GM03348 (cell line): ENCODE data around the gene CD163.
"Not testable (repeated sequence)": the region's sequence is repeated elsewhere in the genome, so short reads cannot be mapped to it uniquely, and the experiment has no call there.

Source experiments
- DNase-seq: peaks from one replicate; pipeline ENCODE4 v3.0.0; 2012; ENCODE audit warnings: low spot score

CD163 gene

DNA sequence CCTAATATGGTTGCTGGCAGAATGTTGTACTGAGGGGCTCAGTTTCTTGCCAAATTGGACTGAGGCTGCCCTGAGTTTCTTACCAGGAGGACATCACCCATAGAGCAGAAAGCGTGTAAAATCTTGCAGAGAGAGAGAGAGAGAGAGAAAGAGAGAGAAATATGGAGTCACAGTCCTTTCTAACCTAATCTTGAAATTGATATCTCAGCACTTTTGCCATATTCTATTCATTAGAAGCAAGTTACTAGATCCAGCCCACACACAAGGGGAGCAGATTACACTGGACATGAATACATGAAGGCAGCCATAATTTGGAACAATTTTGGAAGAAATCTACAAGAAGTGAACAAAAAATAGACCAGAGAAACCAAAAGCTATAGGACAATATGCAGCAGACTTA is 55.5 kb downstream of the CD163 start:
- no peak for DNase-seq

DNA sequence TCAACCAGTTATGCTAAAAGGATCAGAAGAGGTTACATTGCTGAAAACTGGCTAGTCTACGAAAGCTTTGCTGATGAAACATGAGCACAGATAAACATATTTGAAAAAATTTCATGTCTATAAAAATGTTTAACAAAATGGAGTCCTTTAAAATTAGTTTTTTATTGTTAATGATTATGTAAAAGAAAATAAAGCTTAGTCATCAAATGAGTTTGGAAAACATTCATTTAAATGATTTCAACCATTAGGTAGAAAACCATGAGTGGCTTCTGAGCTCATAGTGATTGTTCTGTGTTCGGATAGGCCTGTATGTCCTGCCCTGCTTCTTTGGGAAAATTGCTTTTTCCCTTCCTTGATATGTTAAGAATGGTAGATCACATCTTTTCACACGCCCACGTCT is 59.0 kb downstream of the CD163 start:
- no peak for DNase-seq

- DNase-seq, result no peak
Measured at GRCh38 chr12:7444076-7444475, 59.5 kb downstream of the CD163 start, which contains the start of gene CD163L1. Gene CD163L1, minus strand, starts transcription at chr12:7444153. Its CDS starts 26 bp downstream, at chr12:7444127.

DNA sequence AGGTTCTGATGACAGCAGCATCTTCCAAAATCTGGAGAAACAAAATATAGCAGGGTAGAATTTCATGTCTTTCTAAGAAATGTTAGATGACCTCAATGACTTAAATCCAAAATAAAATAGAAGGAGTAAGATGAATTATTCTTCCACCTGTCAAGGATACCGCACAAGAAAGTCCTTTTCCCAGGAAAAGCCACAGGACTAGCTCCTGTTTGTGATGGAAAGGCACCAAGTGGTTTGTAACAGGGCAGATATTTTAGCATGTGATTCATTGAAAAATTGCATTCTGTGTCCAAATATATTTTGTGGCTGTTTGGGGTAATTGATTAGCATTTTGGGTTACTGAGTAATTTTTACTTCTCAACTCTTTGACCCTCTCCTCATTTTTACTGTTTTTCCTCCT is 62.4 kb downstream of the CD163 start:
- no peak for DNase-seq

DNA sequence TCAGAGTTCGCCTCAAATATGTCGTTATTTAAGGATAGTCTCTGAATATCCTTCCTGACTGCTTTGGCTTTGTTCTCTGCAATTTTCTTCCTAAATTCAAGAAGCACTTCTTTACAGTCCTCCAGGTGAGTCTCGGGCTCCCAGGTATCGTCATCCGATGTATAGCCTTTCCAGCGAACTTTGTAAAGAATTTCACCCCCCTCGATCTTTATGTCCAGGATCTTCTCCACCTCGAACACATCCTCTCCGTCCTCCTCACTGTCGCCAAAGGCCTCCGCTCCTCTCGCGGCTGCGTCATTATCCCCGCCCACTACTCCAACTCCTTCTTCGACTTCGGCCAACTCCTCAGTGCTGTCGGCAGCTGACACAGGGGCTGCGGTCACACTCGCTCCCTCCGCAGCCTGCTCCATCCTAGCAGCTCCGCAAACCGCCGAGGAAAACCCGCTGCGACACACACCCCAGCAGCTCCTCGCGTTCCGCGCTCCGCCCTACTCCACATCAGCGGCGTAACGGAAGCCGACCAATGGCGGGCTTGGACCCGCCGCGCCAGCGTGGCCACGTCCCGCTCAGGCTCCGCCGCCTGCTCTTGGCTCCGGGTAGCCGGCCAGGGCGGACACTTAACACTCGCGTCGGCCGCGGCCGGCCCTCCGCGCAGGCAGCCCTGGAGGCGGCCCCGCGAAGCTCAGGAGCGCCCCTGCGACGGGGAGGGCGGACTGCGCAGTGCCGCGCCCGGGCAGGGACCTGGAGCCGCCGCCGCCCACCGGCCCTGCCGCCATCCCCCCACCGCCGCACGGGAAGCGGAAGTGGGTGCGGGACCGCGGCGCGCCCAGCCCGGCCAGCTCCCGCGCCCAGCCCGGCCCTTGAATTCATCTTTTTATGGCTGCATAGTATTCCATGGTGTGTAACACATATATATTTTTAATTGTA is 63.7 kb downstream of the CD163 start:
- peak; percentile 53 for DNase-seq

DNA sequence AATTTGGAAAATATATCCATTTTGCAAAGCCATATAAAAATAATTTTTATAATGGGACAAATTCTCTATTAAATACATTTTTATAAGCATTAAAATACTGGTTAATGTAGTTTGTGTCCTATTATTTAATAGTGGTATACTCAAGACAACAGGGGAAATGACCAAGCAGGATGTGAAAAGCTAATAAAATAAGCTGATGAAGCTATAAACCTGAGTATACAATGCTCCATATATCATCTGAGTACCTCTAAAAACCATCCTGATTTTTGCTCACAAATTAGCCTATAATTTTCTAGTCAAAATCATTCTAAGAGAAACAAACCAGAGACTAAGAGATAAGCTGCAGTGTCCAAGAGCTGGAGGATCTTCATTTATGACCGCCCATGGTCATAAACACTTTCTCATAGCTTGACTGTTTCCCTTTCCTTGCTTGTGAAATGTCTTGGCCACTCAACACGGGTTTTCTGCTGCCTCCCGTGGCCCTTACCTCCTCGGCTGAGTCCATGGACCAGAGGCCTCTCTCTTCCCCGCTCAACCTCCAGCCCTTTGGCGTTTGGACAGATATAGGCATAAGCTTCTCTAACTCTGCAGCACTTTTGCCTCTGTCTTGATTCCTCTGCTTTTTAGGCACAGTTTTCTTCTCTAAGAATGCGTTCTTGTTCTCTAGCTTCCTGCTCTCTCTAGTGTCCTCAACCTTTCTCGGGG is 65.1 kb downstream of the CD163 start:
- DNase-seq, result not testable (repeated sequence)

DNA sequence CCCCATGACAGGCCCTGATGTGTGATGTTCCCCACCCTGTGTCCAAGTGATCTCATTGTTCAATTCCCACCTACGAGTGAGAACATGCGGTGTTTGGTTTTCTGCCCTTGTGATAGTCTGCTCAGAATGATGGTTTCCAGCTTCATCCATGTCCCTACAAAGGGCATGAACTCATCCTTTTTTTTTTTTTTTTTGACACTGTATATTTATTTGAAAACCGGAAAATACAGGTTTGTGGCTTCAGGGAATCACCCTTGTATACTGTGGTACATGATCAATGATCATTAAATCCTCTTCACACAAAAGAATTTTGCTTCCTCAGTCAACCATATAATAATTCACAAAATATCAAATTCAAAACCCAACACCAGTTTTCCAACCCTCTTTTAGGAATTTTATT is 66.1 kb downstream of the CD163 start:
- not testable (repeated sequence) for DNase-seq

DNA sequence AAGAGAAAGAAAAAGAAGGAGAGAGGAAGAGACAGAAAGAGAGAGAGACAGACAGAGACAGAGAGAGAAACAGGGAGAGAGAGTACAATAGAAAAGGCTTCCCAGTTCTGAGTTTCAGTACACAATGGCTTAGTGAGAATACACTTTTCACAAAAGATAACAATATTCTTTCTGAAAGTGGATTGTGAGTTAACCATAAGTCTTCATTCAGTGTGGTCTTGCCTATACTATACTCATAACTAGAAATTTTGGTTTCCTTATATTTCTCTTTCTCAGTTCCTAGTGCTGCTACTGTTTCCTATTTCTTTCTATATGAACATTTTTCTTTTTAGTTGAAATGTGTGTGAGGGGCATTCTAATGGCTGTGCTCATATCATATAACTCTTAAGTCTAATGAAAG is 68.9 kb downstream of the CD163 start:
- no peak for DNase-seq

DNA sequence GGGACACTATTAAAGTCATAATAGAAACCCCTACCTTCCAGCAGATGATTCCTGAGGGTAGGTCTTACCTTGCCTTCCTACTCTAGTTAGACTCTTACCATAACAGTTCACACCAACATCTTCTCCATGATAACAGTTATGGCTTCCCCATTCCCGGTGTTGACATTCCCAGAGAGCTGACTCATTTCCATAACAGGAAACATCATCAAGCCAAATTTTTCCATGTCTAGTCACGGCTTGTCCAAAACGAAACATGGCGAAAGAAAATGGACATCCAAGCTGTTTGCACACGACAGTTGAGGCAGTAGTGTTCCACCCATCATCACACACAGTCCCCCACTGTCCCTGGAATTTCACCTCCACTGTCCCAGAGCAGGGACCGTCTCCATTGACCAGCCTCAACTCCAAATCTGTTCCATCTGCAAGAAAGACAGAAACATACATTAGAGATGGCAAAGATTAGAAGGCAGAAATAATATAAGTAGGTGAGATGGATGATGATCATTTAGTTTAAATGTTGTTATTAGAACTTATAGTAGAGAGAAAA is 70.2 kb downstream of the CD163 start:
- peak; percentile 32 for DNase-seq

- DNase-seq, result peak; percentile 3
Measured at GRCh38 chr12:7431993-7432685, 71.4 kb downstream of the CD163 start.
